Activated naive CD4-positive, alpha-beta T cell treated with anti-CD3 and anti-CD28 coated beads, Interleukin-2, amount 10 ng/mL, durations not matched to agents 7 days and 5 days (primary cell): ENCODE measurements around the gene FCGBP.

Source experiments
- CTCF ChIA-PET: fragments of 350-600 bp; sonication (Branson Sonifier 250); formaldehyde crosslinking; loops from one replicate; lab custom pipeline; 2021; ENCODE audit warnings: antibody characterized with exemption; lab: Charles Lee
- DNase-seq: peaks from one replicate; pipeline ENCODE4 v3.0.0-alpha.2; 2020
- H3K27ac Mint-ChIP-seq: one replicate; pipeline ENCODE4 v1.8.0; 2021; ENCODE audit warnings: mild to moderate bottlenecking, moderate library complexity, mixed read lengths
- H3K27me3 Mint-ChIP-seq: one replicate; pipeline ENCODE4 v1.8.0; 2021; ENCODE audit warnings: mild to moderate bottlenecking, mixed read lengths
- H3K36me3 Mint-ChIP-seq: one replicate; pipeline ENCODE4 v1.8.0; 2021; ENCODE audit warnings: mixed read lengths
- H3K4me1 Mint-ChIP-seq: one replicate; pipeline ENCODE4 v1.8.0; 2021; ENCODE audit warnings: mixed read lengths
- H3K4me3 Mint-ChIP-seq: one replicate; pipeline ENCODE4 v1.8.0; 2021; ENCODE audit warnings: mild to moderate bottlenecking, moderate library complexity, mixed read lengths
- H3K9me3 Mint-ChIP-seq: one replicate; pipeline ENCODE4 v1.8.0; 2021; ENCODE audit warnings: mixed read lengths

The FCGBP gene

GRCh38 chr19:39934584-39935363 lies at the start of gene FCGBP:
Gene FCGBP, minus strand, starts transcription at chr19:39934634.
- Mint-ChIP-seq H3K4me3 (no peak within 1 kb of the TSS), H3K27ac (peak within 1 kb of the TSS; percentile 60), H3K27me3 (peaks cover 15% of the 10 kb centered on the region), H3K9me3 (peaks cover 5% of the 10 kb centered on the region), H3K36me3 (peaks cover 6% of the 10 kb centered on the region), H3K4me1 (peaks cover 41% of the 10 kb centered on the region)
- no peak for DNase-seq
- CTCF ChIA-PET: interaction anchor here (1.5 to 4.2 kb wide), 2 partner anchors 17 to 35 kb away, joined by 3 to 31 read pairs; partner anchors contain the start of gene PSMC4

- H3K9me3 Mint-ChIP-seq: peaks cover 36% of the 10 kb centered on the region
- no peaks in the 10 kb centered on the region for H3K27me3 Mint-ChIP-seq
- H3K27ac Mint-ChIP-seq: no peak overlapping the region
- peaks cover 2% of the 10 kb centered on the region for H3K4me1 Mint-ChIP-seq
- peaks cover 69% of the 10 kb centered on the region for H3K36me3 Mint-ChIP-seq
- CTCF ChIA-PET: interaction anchor here (1.0 kb wide), 1 partner anchor 13 kb away, joined by 3 read pairs; the partner anchor contains the start of gene PSMC4
- H3K4me3 Mint-ChIP-seq: no peak overlapping the region
- DNase-seq: no peak
Measured at GRCh38 chr19:39983695-39984300, 49.4 kb upstream of the FCGBP start.

- DNase-seq: no peak
- H3K27ac Mint-ChIP-seq: no peak overlapping the region
- peaks cover 78% of the 10 kb centered on the region for H3K36me3 Mint-ChIP-seq
- H3K4me3 Mint-ChIP-seq: no peak overlapping the region
- peaks cover 36% of the 10 kb centered on the region for H3K9me3 Mint-ChIP-seq
- H3K4me1 Mint-ChIP-seq: peaks cover 2% of the 10 kb centered on the region
- CTCF ChIA-PET: interaction anchor here (1.0 kb wide), 1 partner anchor 12 kb away, joined by 3 read pairs; the partner anchor contains the start of gene PSMC4
- H3K27me3 Mint-ChIP-seq: no peaks in the 10 kb centered on the region
Measured at GRCh38 chr19:39982883-39983282, 48.4 kb upstream of the FCGBP start.

GRCh38 chr19:39974377-39975155 lies 40.1 kb upstream of the FCGBP start:
- no peak for DNase-seq
- peaks cover 62% of the 10 kb centered on the region for H3K36me3 Mint-ChIP-seq
- H3K4me3 Mint-ChIP-seq: no peak overlapping the region
- no peak overlapping the region for H3K27ac Mint-ChIP-seq
- no peaks in the 10 kb centered on the region for H3K27me3 Mint-ChIP-seq
- CTCF ChIA-PET: no interaction called here
- no peaks in the 10 kb centered on the region for H3K9me3 Mint-ChIP-seq
- peaks cover 32% of the 10 kb centered on the region for H3K4me1 Mint-ChIP-seq

GRCh38 chr19:39971380-39972035 lies 37.1 kb upstream of the FCGBP start:
- Mint-ChIP-seq H3K9me3 (no peaks in the 10 kb centered on the region), H3K4me3 (peak overlapping the region; percentile 97), H3K27me3 (no peaks in the 10 kb centered on the region), H3K36me3 (peaks cover 42% of the 10 kb centered on the region), H3K27ac (peak overlapping the region; percentile 96), H3K4me1 (peaks cover 50% of the 10 kb centered on the region)
- DNase-seq: no peak
- CTCF ChIA-PET: interaction anchor here (0.7 to 3.3 kb wide), 21 partner anchors 10 to 297 kb away, joined by 3 to 31 read pairs (median 7); partner anchors contain the start of genes FBL, FCGBP and ZNF546

GRCh38 chr19:39970675-39971379 lies 36.4 kb upstream of the FCGBP start, which contains the start of gene PSMC4:
Gene PSMC4, plus strand, starts transcription at chr19:39971165. Its CDS starts 38 bp downstream, at chr19:39971203.
- no peaks in the 10 kb centered on the region for H3K9me3 Mint-ChIP-seq
- H3K27me3 Mint-ChIP-seq: no peaks in the 10 kb centered on the region
- H3K36me3 Mint-ChIP-seq: peaks cover 40% of the 10 kb centered on the region
- H3K27ac Mint-ChIP-seq: peak within 1 kb of the TSS; percentile 96
- DNase-seq: peak; percentile 99
- CTCF ChIA-PET: interaction anchor here (0.7 to 3.3 kb wide), 29 partner anchors 10 to 297 kb away, joined by 3 to 31 read pairs (median 6); partner anchors contain the start of genes FBL, FCGBP and ZNF546
- peak within 1 kb of the TSS; percentile 97 for H3K4me3 Mint-ChIP-seq
- H3K4me1 Mint-ChIP-seq: peaks cover 50% of the 10 kb centered on the region

GRCh38 chr19:39970425-39970674 lies 35.9 kb upstream of the FCGBP start:
- H3K27me3 Mint-ChIP-seq: no peaks in the 10 kb centered on the region
- H3K4me3 Mint-ChIP-seq: peak overlapping the region; percentile 97
- peak overlapping the region; percentile 96 for H3K27ac Mint-ChIP-seq
- peaks cover 50% of the 10 kb centered on the region for H3K4me1 Mint-ChIP-seq
- peaks cover 35% of the 10 kb centered on the region for H3K36me3 Mint-ChIP-seq
- CTCF ChIA-PET: interaction anchor here (0.8 to 3.3 kb wide), 27 partner anchors 9 to 296 kb away, joined by 3 to 31 read pairs (median 6); partner anchors contain the start of genes FBL, FCGBP and ZNF546
- H3K9me3 Mint-ChIP-seq: no peaks in the 10 kb centered on the region
- no peak for DNase-seq

GRCh38 chr19:39969681-39970424 lies 35.4 kb upstream of the FCGBP start:
- Mint-ChIP-seq H3K9me3 (no peaks in the 10 kb centered on the region), H3K4me3 (peak overlapping the region; percentile 97), H3K36me3 (peaks cover 32% of the 10 kb centered on the region), H3K27ac (peak overlapping the region; percentile 96), H3K27me3 (no peaks in the 10 kb centered on the region), H3K4me1 (peaks cover 50% of the 10 kb centered on the region)
- peak; percentile 41 for DNase-seq
- CTCF ChIA-PET: interaction anchor here (0.8 to 3.3 kb wide), 28 partner anchors 9 to 296 kb away, joined by 3 to 31 read pairs (median 6); partner anchors contain the start of genes FBL, FCGBP and ZNF546

- Mint-ChIP-seq H3K4me3 (peak overlapping the region; percentile 97), H3K36me3 (peaks cover 28% of the 10 kb centered on the region), H3K9me3 (no peaks in the 10 kb centered on the region), H3K27ac (peak overlapping the region; percentile 96), H3K4me1 (peaks cover 50% of the 10 kb centered on the region), H3K27me3 (no peaks in the 10 kb centered on the region)
- no peak for DNase-seq
- CTCF ChIA-PET: interaction anchor here (1.6 to 3.3 kb wide), 12 partner anchors 8 to 291 kb away, joined by 3 to 31 read pairs (median 10); partner anchors contain the start of genes FCGBP and ZNF546
Measured at GRCh38 chr19:39969266-39969665, 34.8 kb upstream of the FCGBP start.

- peak overlapping the region; percentile 97 for H3K4me3 Mint-ChIP-seq
- no peaks in the 10 kb centered on the region for H3K9me3 Mint-ChIP-seq
- H3K4me1 Mint-ChIP-seq: peaks cover 53% of the 10 kb centered on the region
- no peaks in the 10 kb centered on the region for H3K27me3 Mint-ChIP-seq
- H3K36me3 Mint-ChIP-seq: peaks cover 25% of the 10 kb centered on the region
- DNase-seq: no peak
- CTCF ChIA-PET: interaction anchor here (1.2 to 3.3 kb wide), 6 partner anchors 11 to 197 kb away, joined by 3 to 31 read pairs (median 7); partner anchors contain the start of gene FCGBP
- peak overlapping the region; percentile 96 for H3K27ac Mint-ChIP-seq
Measured at GRCh38 chr19:39968789-39969188, 34.4 kb upstream of the FCGBP start.

- peaks cover 18% of the 10 kb centered on the region for H3K36me3 Mint-ChIP-seq
- H3K4me3 Mint-ChIP-seq: no peak overlapping the region
- H3K27me3 Mint-ChIP-seq: no peaks in the 10 kb centered on the region
- no peak for DNase-seq
- H3K9me3 Mint-ChIP-seq: no peaks in the 10 kb centered on the region
- H3K27ac Mint-ChIP-seq: no peak overlapping the region
- H3K4me1 Mint-ChIP-seq: peaks cover 50% of the 10 kb centered on the region
- CTCF ChIA-PET: interaction anchor here (1.2 kb wide), 1 partner anchor 125 kb away, joined by 3 read pairs; no protein-coding TSS in a partner anchor
Measured at GRCh38 chr19:39967561-39967960, 33.1 kb upstream of the FCGBP start.

GRCh38 chr19:39966617-39967016 lies 32.2 kb upstream of the FCGBP start:
- H3K4me3 Mint-ChIP-seq: no peak overlapping the region
- DNase-seq: no peak
- no peak overlapping the region for H3K27ac Mint-ChIP-seq
- CTCF ChIA-PET: no interaction called here
- H3K4me1 Mint-ChIP-seq: peaks cover 41% of the 10 kb centered on the region
- peaks cover 15% of the 10 kb centered on the region for H3K36me3 Mint-ChIP-seq
- H3K27me3 Mint-ChIP-seq: no peaks in the 10 kb centered on the region
- no peaks in the 10 kb centered on the region for H3K9me3 Mint-ChIP-seq
